Measurements from ENCODE around the gene TRMU. TPM values are rescaled to one million over a fixed set of nuclear protein-coding genes. Genes with fewer than 3 reads are reported as not detected.

TRMU gene
- total RNA-seq, 3 donors from 2014 or later (not counting 1 experiment from before 2014, with no cell fraction given) = 54.5 to 77.9 (median 58.4) TPM

DNA sequence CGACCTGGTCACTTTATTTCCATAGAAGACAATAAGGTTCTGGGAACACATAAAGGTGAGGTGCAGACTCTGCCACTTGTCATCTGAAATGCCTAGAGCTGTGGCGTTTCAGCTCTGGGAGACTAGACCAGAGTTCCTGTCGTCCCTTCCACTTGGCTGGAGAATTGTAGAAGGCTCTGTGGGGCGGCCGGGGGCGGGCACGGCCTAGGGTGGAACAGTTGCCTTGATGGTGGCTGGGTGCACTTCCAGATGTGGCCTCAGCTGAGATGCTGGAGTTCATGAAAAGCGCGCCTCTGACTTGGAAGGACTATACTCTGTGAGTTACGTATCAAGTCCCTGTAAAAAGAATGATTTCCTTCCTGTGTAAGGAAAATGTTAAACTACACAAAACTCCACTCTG is 16.8 kb downstream of the TRMU start:
- H3K36me3 ChIP-seq (ENCODE audit: control insufficient read depth, insufficient read depth, low read length) = peaks cover 78% of the 10 kb centered on the region
- WGBS (ENCODE audit: insufficient coverage) = 96% methylated on average over 10 of the region's 10 CpGs
- Mint-ChIP-seq H3K36me3 (no peaks in the 10 kb centered on the region), H3K9me3 (no peaks in the 10 kb centered on the region), H3K27ac (no peak overlapping the region), H3K27me3 (ENCODE audit: low read depth in 2 of 2) (no peaks in the 10 kb centered on the region), H3K4me3 (no peak overlapping the region), H3K4me1 (peaks cover 5 to 7% of the 10 kb centered on the region in 2 donors)
- no peak overlapping the region for H3K4me3 ChIP-seq (ENCODE audit: low read length)
- H3K27ac ChIP-seq (ENCODE audit: low read length) = no peak overlapping the region
- DNase-seq (no peak), ATAC-seq (no peak)
- intact Hi-C loops (cut with micrococcal nuclease) = no loop called here
- H3K9me3 ChIP-seq (ENCODE audit: control insufficient read depth, insufficient read depth, low read length) = no peaks in the 10 kb centered on the region
- TF ChIP-seq CTCF (IDR thresholded peaks at IDR 0.05) = no peak
- no peaks in the 10 kb centered on the region for H3K27me3 ChIP-seq (ENCODE audit: control insufficient read depth, insufficient read depth, low read length)
- H3K4me1 ChIP-seq (ENCODE audit: control insufficient read depth, insufficient read depth, low read length) = peaks cover 9% of the 10 kb centered on the region

- TF ChIP-seq CTCF (IDR thresholded peaks at IDR 0.05) = no peak
- ATAC-seq = no peak
- no peak overlapping the region for H3K4me3 Mint-ChIP-seq
- peaks cover 5 to 7% of the 10 kb centered on the region in 2 donors for H3K4me1 Mint-ChIP-seq
- Histone ChIP-seq H3K27me3 (ENCODE audit: control insufficient read depth, insufficient read depth, low read length) (no peaks in the 10 kb centered on the region), H3K36me3 (ENCODE audit: control insufficient read depth, insufficient read depth, low read length) (peaks cover 77% of the 10 kb centered on the region), H3K27ac (ENCODE audit: low read length) (no peak overlapping the region), H3K4me1 (ENCODE audit: control insufficient read depth, insufficient read depth, low read length) (peaks cover 9% of the 10 kb centered on the region), H3K4me3 (ENCODE audit: low read length) (no peak overlapping the region), H3K9me3 (ENCODE audit: control insufficient read depth, insufficient read depth, low read length) (no peaks in the 10 kb centered on the region)
- no peaks in the 10 kb centered on the region for H3K27me3 Mint-ChIP-seq (ENCODE audit: low read depth in 2 of 2)
- intact Hi-C loops (cut with micrococcal nuclease) = no loop called here
- H3K36me3 Mint-ChIP-seq = no peaks in the 10 kb centered on the region
- 93% methylated on average over 20 of the region's 20 CpGs for WGBS (ENCODE audit: insufficient coverage)
- no peak for DNase-seq
- H3K27ac Mint-ChIP-seq = no peak overlapping the region
- no peaks in the 10 kb centered on the region for H3K9me3 Mint-ChIP-seq
Measured at GRCh38 chr22:46352691-46353386, 17.3 kb downstream of the TRMU start.

DNA sequence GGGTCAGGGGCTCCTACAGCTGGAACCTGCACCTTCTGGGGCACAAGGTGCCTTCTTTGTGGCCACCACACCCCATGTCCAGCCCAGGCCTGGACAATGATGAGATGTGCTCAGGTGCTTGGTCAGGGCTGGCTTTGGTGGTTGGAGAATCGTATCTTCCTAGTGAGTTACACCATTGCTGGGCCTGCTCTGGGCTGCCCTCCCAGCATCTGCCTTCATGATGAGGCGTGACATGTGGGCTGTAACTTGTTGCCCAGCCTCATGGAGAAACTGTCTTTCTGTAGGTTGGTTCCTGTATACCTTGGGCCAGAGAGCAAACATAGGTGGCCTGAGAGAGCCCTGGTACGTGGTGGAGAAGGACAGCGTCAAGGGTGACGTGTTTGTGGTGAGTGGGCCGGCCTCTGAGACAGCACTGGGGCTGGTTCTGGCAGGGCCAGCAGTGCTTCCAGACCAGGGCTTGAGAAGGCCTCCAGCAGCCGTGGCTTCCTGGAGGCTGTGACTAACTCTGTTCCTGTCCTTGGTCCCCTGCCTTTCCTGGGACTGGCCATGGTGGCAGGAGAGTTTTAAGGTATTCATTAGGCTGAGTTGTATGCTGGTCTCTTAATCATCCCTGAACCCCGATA is 18.1 kb downstream of the TRMU start:
- peaks cover 9% of the 10 kb centered on the region for H3K4me1 ChIP-seq (ENCODE audit: control insufficient read depth, insufficient read depth, low read length)
- 83% methylated on average over 8 of the region's 8 CpGs for WGBS (ENCODE audit: insufficient coverage)
- no peaks in the 10 kb centered on the region for H3K27me3 ChIP-seq (ENCODE audit: control insufficient read depth, insufficient read depth, low read length)
- H3K36me3 Mint-ChIP-seq = no peaks in the 10 kb centered on the region
- H3K4me3 Mint-ChIP-seq = no peak overlapping the region
- H3K27ac ChIP-seq (ENCODE audit: low read length) = no peak overlapping the region
- H3K9me3 ChIP-seq (ENCODE audit: control insufficient read depth, insufficient read depth, low read length) = no peaks in the 10 kb centered on the region
- DNase-seq = no peak
- H3K27me3 Mint-ChIP-seq (ENCODE audit: low read depth in 2 of 2) = no peaks in the 10 kb centered on the region
- peaks cover 5 to 7% of the 10 kb centered on the region in 2 donors for H3K4me1 Mint-ChIP-seq
- no peak overlapping the region for H3K4me3 ChIP-seq (ENCODE audit: low read length)
- intact Hi-C loops (cut with micrococcal nuclease) = no loop called here
- H3K27ac Mint-ChIP-seq = peak overlapping the region in 1 of 2 donors; percentile 31
- no peak for ATAC-seq
- no peak for TF ChIP-seq CTCF (IDR thresholded peaks at IDR 0.05)
- peaks cover 72% of the 10 kb centered on the region for H3K36me3 ChIP-seq (ENCODE audit: control insufficient read depth, insufficient read depth, low read length)
- no peaks in the 10 kb centered on the region for H3K9me3 Mint-ChIP-seq
